ENCODE measurements around the gene MRGPRE. TPM values are rescaled to one million over a fixed set of nuclear protein-coding genes. Genes with fewer than 3 reads are reported as not detected.
"Not testable (repeated sequence)": the region's sequence is repeated elsewhere in the genome, so short reads cannot be mapped to it uniquely, and the experiment has no call there.

The MRGPRE gene
- polyA plus RNA-seq (not detected in 3 replicates), polyA minus RNA-seq (not detected in 3 replicates)
- polyA plus RNA-seq (2011; ENCODE audit: low read depth) = not detected
- not detected in 2 replicates for polyA plus RNA-seq (2011; cell fraction: cytosol; rRNA removed)
- not detected in 2 replicates for polyA plus RNA-seq (2011; cell fraction: nucleus; rRNA removed)
- polyA plus RNA-seq (2012; ENCODE audit: low replicate concordance) = not detected in 2 replicates
- polyA minus RNA-seq (2011; cell fraction: cytosol; rRNA and poly(A)+ RNA removed) = not detected
- polyA minus RNA-seq (2011; cell fraction: nucleus; rRNA and poly(A)+ RNA removed) = not detected in 2 replicates

- Histone ChIP-seq H3K9me3 (ENCODE audit: control insufficient read depth, low read depth, low read length) (no peaks in the 10 kb centered on the region), H3K27ac (ENCODE audit: control insufficient read depth, insufficient read depth, low read length) (no peak within 1 kb of the TSS), H3K36me3 (ENCODE audit: control insufficient read depth in 2 of 2, extremely low read depth in 1 of 2, insufficient read depth in 2 of 2, low read length in 2 of 2) (no peaks in the 10 kb centered on the region), H3K4me3 (ENCODE audit: control insufficient read depth in 2 of 3, extremely low read depth in 1 of 3, insufficient read depth in 2 of 3, low read depth in 1 of 3, low read length in 3 of 3) (no peak within 1 kb of the TSS), H3K4me1 (ENCODE audit: control insufficient read depth, extremely low read depth, insufficient read depth, low read length) (no peaks in the 10 kb centered on the region), H3K4me2 (ENCODE audit: control insufficient read depth, extremely low read depth, insufficient read depth, low read depth, low read length) (no peak within 1 kb of the TSS), H4K20me1 (ENCODE audit: control insufficient read depth, extremely low read depth, insufficient read depth, low read length) (no peaks in the 10 kb centered on the region), H2AFZ (ENCODE audit: control insufficient read depth, low read length) (no peak within 1 kb of the TSS), H3K9me1 (ENCODE audit: control insufficient read depth, extremely low read depth, insufficient read depth, low read length) (no peaks in the 10 kb centered on the region), H3K27me3 (ENCODE audit: control insufficient read depth, extremely low read depth, insufficient read depth, low read length) (peaks cover 28% of the 10 kb centered on the region), H3K9ac (ENCODE audit: control insufficient read depth, extremely low read depth, insufficient read depth, low read length) (no peak within 1 kb of the TSS), H3K79me2 (ENCODE audit: control insufficient read depth, insufficient read depth, low read length) (no peaks in the 10 kb centered on the region)
- no peak for TF ChIP-seq EZH2 (IDR thresholded peaks at IDR 0.05; ENCODE audit: low read length)
- no peak for TF ChIP-seq CTCF (optimal IDR thresholded peaks at IDR 0.05 in 1 of 3, IDR thresholded peaks at IDR 0.05 in 1 of 3, conservative IDR thresholded peaks at IDR 0.05 in 1 of 3; ENCODE audit: extremely low read depth in 1 of 3, insufficient read depth in 2 of 3, low read length in 3 of 3)
- FAIRE-seq (no peak), DNase-seq (ENCODE audit: low read depth, low spot score) (no peak)
- dilution Hi-C loops (cut with MboI; ENCODE audit: extremely low pct_ligation_motif_present, low sequenced_read_pairs) = no loop called here
These were observed at the start of gene MRGPRE for GRCh38 chr11:3231851-3232744. Gene MRGPRE (minus strand): TSS chr11:3232417. CDS start chr11:3228799, 3,618 bp downstream.

- H3K4me1 ChIP-seq (ENCODE audit: control insufficient read depth, extremely low read depth, insufficient read depth, low read length); dilution Hi-C loops (cut with MboI; ENCODE audit: extremely low pct_ligation_motif_present, low sequenced_read_pairs); H3K27me3 ChIP-seq (ENCODE audit: control insufficient read depth, extremely low read depth, insufficient read depth, low read length); H3K4me3 ChIP-seq (ENCODE audit: control insufficient read depth in 2 of 3, extremely low read depth in 1 of 3, insufficient read depth in 2 of 3, low read depth in 1 of 3, low read length in 3 of 3); H3K36me3 ChIP-seq (ENCODE audit: control insufficient read depth in 2 of 2, extremely low read depth in 1 of 2, insufficient read depth in 2 of 2, low read length in 2 of 2); H3K27ac ChIP-seq (ENCODE audit: control insufficient read depth, insufficient read depth, low read length); H3K9ac ChIP-seq (ENCODE audit: control insufficient read depth, extremely low read depth, insufficient read depth, low read length); H3K4me2 ChIP-seq (ENCODE audit: control insufficient read depth, extremely low read depth, insufficient read depth, low read depth, low read length); H3K9me3 ChIP-seq (ENCODE audit: control insufficient read depth, low read depth, low read length); DNase-seq (ENCODE audit: low read depth, low spot score); H3K9me1 ChIP-seq (ENCODE audit: control insufficient read depth, extremely low read depth, insufficient read depth, low read length); H3K79me2 ChIP-seq (ENCODE audit: control insufficient read depth, insufficient read depth, low read length); FAIRE-seq; H2AFZ ChIP-seq (ENCODE audit: control insufficient read depth, low read length); H4K20me1 ChIP-seq (ENCODE audit: control insufficient read depth, extremely low read depth, insufficient read depth, low read length): not testable (repeated sequence)
These were observed 48.9 kb upstream of the MRGPRE start for GRCh38 chr11:3281146-3281545.

GRCh38 chr11:3280662-3281061, 48.4 kb upstream of the MRGPRE start:
- H3K79me2 ChIP-seq (ENCODE audit: control insufficient read depth, insufficient read depth, low read length); H3K4me2 ChIP-seq (ENCODE audit: control insufficient read depth, extremely low read depth, insufficient read depth, low read depth, low read length); H3K36me3 ChIP-seq (ENCODE audit: control insufficient read depth in 2 of 2, extremely low read depth in 1 of 2, insufficient read depth in 2 of 2, low read length in 2 of 2); H3K9ac ChIP-seq (ENCODE audit: control insufficient read depth, extremely low read depth, insufficient read depth, low read length); dilution Hi-C loops (cut with MboI; ENCODE audit: extremely low pct_ligation_motif_present, low sequenced_read_pairs); H3K4me3 ChIP-seq (ENCODE audit: control insufficient read depth in 2 of 3, extremely low read depth in 1 of 3, insufficient read depth in 2 of 3, low read depth in 1 of 3, low read length in 3 of 3); H4K20me1 ChIP-seq (ENCODE audit: control insufficient read depth, extremely low read depth, insufficient read depth, low read length); H2AFZ ChIP-seq (ENCODE audit: control insufficient read depth, low read length); DNase-seq (ENCODE audit: low read depth, low spot score); H3K27me3 ChIP-seq (ENCODE audit: control insufficient read depth, extremely low read depth, insufficient read depth, low read length); H3K4me1 ChIP-seq (ENCODE audit: control insufficient read depth, extremely low read depth, insufficient read depth, low read length); H3K9me3 ChIP-seq (ENCODE audit: control insufficient read depth, low read depth, low read length); FAIRE-seq; H3K9me1 ChIP-seq (ENCODE audit: control insufficient read depth, extremely low read depth, insufficient read depth, low read length); H3K27ac ChIP-seq (ENCODE audit: control insufficient read depth, insufficient read depth, low read length): not testable (repeated sequence)

GRCh38 chr11:3278922-3279321, 46.7 kb upstream of the MRGPRE start:
- H3K27me3 ChIP-seq (ENCODE audit: control insufficient read depth, extremely low read depth, insufficient read depth, low read length); dilution Hi-C loops (cut with MboI; ENCODE audit: extremely low pct_ligation_motif_present, low sequenced_read_pairs); H3K4me2 ChIP-seq (ENCODE audit: control insufficient read depth, extremely low read depth, insufficient read depth, low read depth, low read length); H3K9me1 ChIP-seq (ENCODE audit: control insufficient read depth, extremely low read depth, insufficient read depth, low read length); H2AFZ ChIP-seq (ENCODE audit: control insufficient read depth, low read length); H3K36me3 ChIP-seq (ENCODE audit: control insufficient read depth in 2 of 2, extremely low read depth in 1 of 2, insufficient read depth in 2 of 2, low read length in 2 of 2); H3K9me3 ChIP-seq (ENCODE audit: control insufficient read depth, low read depth, low read length); H3K4me3 ChIP-seq (ENCODE audit: control insufficient read depth in 2 of 3, extremely low read depth in 1 of 3, insufficient read depth in 2 of 3, low read depth in 1 of 3, low read length in 3 of 3); H3K9ac ChIP-seq (ENCODE audit: control insufficient read depth, extremely low read depth, insufficient read depth, low read length); H3K27ac ChIP-seq (ENCODE audit: control insufficient read depth, insufficient read depth, low read length); H4K20me1 ChIP-seq (ENCODE audit: control insufficient read depth, extremely low read depth, insufficient read depth, low read length); H3K79me2 ChIP-seq (ENCODE audit: control insufficient read depth, insufficient read depth, low read length); DNase-seq (ENCODE audit: low read depth, low spot score); H3K4me1 ChIP-seq (ENCODE audit: control insufficient read depth, extremely low read depth, insufficient read depth, low read length): not testable (repeated sequence)
- FAIRE-seq = peak; percentile 88

All from keratinocyte (primary cell).